Endothelial cell (in vitro differentiated cells): Measurements from ENCODE around the gene SLC13A2. TPM values are rescaled to one million over a fixed set of nuclear protein-coding genes. Genes with fewer than 3 reads are reported as not detected.

ENCODE experiments used
- DNase-seq: peaks from one replicate; pipeline ENCODE4 v3.0.0; 2021; ENCODE audit warnings: low spot score
- H3K27ac Mint-ChIP-seq: one replicate; pipeline ENCODE4 v1.8.0; 2021; ENCODE audit warnings: mixed read lengths, inconsistent platforms; ENCODE audit not compliant: unreplicated experiment
- H3K27me3 Mint-ChIP-seq: one replicate; pipeline ENCODE4 v1.8.0; 2021; ENCODE audit warnings: mild to moderate bottlenecking, moderate library complexity, mixed read lengths, inconsistent platforms; ENCODE audit not compliant: unreplicated experiment
- H3K36me3 Mint-ChIP-seq: one replicate; pipeline ENCODE4 v1.8.0; 2021; ENCODE audit warnings: mild to moderate bottlenecking, low read depth, mixed read lengths, inconsistent platforms; ENCODE audit not compliant: unreplicated experiment
- H3K4me1 Mint-ChIP-seq: one replicate; pipeline ENCODE4 v1.8.0; 2021; ENCODE audit warnings: mild to moderate bottlenecking, mixed read lengths, inconsistent platforms; ENCODE audit not compliant: unreplicated experiment
- H3K4me3 Mint-ChIP-seq: one replicate; pipeline ENCODE4 v1.8.0; 2021; ENCODE audit warnings: mild to moderate bottlenecking, mixed read lengths, inconsistent platforms; ENCODE audit not compliant: unreplicated experiment
- H3K9me3 Mint-ChIP-seq: one replicate; pipeline ENCODE4 v1.8.0; 2021; ENCODE audit warnings: mixed read lengths, inconsistent platforms; ENCODE audit not compliant: unreplicated experiment
- total RNA-seq: library from RNA; stranded (reverse); fragmentation: NEBNext Ultra II Directional; extraction: Animal tissue kit (Norgen Biotek cat#: 25700); gene quantifications from one replicate; pipeline ENCODE4 v1.2.1, GENCODE V29; 2021; ENCODE audit not compliant: unreplicated experiment
- TF ChIP-seq, protein P1 (sequence below): fragments of 200-600 bp; sonication (generic); IDR thresholded peaks from one replicate; pipeline ENCODE4 v1.5.0; 2021; ENCODE audit warnings: antibody characterized with exemption; ENCODE audit not compliant: unreplicated experiment

Gene SLC13A2
- total RNA-seq, 1 donor from 2014 or later = not detected

DNA sequence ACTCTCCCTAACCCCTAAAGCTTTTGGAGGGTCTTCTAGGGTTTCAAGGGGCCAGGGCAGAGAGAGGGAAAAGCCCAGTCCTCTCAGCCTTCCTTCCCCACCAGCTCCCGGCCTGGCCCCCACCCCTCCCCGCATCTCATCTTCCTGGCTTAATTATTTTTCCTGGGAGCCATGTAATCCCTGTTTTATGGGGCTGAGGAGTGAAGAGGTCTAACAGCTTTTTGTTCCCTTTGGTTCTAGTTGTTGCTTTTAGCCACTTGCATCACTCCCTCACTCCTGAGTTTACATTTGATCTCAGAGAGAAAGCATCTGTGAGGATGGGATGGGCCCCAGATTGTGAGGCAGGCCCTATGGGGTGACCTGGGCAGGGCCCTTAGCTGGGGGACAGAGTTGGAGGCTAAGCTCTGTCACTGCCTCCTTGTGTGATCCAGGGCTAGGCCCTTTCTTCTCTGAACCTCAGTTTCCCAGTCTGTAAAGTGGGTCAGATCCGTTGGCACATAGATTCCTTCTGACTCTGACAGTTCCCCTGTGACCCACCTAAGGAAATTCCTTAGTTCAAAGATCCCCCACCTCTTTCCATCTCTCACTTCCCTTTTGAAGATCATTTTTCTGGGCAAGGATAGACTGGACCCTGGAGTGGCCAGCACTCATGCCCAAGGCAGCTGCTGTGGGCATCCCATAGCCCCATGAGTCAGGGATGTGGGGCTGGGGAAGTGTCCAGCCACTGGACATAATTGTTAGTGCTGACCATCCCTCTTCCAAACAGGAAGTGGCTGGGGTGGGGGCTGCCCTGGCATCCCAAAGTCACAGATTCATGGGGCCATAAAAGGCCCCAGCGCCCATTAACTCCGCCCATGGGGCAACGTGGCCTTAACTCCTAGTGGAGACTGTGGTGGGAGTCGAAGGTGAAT lies 58.9 kb downstream of the SLC13A2 start:
- no peaks in the 10 kb centered on the region for H3K36me3 Mint-ChIP-seq
- DNase-seq = no peak
- no peaks in the 10 kb centered on the region for H3K9me3 Mint-ChIP-seq
- H3K4me3 Mint-ChIP-seq = no peak overlapping the region
- TF ChIP-seq, protein P1, sequence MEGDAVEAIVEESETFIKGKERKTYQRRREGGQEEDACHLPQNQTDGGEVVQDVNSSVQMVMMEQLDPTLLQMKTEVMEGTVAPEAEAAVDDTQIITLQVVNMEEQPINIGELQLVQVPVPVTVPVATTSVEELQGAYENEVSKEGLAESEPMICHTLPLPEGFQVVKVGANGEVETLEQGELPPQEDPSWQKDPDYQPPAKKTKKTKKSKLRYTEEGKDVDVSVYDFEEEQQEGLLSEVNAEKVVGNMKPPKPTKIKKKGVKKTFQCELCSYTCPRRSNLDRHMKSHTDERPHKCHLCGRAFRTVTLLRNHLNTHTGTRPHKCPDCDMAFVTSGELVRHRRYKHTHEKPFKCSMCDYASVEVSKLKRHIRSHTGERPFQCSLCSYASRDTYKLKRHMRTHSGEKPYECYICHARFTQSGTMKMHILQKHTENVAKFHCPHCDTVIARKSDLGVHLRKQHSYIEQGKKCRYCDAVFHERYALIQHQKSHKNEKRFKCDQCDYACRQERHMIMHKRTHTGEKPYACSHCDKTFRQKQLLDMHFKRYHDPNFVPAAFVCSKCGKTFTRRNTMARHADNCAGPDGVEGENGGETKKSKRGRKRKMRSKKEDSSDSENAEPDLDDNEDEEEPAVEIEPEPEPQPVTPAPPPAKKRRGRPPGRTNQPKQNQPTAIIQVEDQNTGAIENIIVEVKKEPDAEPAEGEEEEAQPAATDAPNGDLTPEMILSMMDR = no peak
- peaks cover 13% of the 10 kb centered on the region for H3K27me3 Mint-ChIP-seq
- no peak overlapping the region for H3K27ac Mint-ChIP-seq
- no peaks in the 10 kb centered on the region for H3K4me1 Mint-ChIP-seq

DNA sequence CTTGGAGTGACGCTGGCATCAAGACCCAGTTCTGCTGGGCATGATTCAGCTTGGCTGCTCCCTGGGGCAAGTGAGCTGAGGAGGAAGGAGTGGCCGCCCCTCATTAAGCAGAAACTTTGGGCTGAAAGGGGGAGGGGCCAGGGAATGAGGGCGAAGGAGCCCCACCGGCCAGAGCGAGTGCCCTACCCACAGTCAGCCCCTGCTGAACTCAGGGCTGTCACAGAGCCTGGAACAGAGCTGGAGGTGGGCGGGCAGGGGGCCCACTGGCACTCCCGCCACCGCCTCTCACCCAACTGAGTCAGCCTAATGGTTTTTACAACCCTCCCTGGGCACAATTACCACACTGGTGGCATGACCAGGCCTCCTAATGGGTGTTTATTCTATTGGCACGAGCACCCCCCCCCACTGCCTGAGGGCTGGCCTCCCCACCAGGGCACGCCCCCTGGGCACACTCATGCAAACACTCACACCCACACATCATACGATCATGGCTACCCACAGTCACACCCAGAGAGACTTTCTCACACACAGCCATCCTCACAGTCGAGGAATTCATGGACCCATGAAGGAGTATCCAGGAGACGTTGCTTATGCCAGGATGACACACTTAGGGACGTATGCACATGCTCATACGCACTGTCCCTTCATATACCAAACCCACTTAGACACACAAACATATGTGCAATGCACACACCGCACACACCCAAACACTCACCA lies 59.8 kb downstream of the SLC13A2 start:
- no peak for DNase-seq
- H3K9me3 Mint-ChIP-seq = no peaks in the 10 kb centered on the region
- peaks cover 15% of the 10 kb centered on the region for H3K27me3 Mint-ChIP-seq
- no peaks in the 10 kb centered on the region for H3K36me3 Mint-ChIP-seq
- TF ChIP-seq, protein P1 = no peak
- no peak overlapping the region for H3K4me3 Mint-ChIP-seq
- H3K4me1 Mint-ChIP-seq = no peaks in the 10 kb centered on the region
- H3K27ac Mint-ChIP-seq = no peak overlapping the region

DNA sequence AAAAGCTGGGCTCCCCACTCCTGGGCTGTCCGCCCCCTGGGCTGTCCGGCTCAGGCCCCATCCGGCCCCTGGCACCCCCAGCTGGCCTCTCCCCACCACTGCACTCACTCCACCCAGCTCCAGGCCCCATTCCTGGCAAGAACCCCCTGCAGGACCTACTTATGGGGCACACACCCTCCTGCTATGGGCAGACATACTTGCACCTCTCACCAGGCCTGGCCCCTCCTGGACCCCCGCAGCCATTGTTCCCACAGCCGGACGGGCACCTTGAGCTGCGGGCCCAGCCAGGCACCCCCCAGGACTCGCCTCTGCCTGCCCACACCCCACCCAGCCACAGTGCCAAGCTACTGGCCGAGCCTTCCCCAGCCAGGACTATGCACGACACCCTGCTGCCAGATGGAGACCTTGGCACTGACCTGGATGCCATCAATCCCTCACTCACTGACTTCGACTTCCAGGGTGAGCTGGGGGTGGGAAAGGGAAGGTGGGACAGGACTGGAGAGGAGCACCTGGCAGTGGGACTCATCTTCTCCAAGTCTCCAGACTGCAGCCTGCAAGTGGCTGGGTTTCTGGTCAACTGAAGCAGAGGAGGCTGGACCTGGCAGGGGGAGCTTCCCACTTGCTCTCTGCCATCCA lies 61.4 kb downstream of the SLC13A2 start:
- H3K27me3 Mint-ChIP-seq = peaks cover 12% of the 10 kb centered on the region
- H3K4me3 Mint-ChIP-seq = no peak overlapping the region
- TF ChIP-seq, protein P1 = no peak
- H3K9me3 Mint-ChIP-seq = no peaks in the 10 kb centered on the region
- H3K27ac Mint-ChIP-seq = no peak overlapping the region
- no peak for DNase-seq
- H3K4me1 Mint-ChIP-seq = no peaks in the 10 kb centered on the region
- no peaks in the 10 kb centered on the region for H3K36me3 Mint-ChIP-seq

DNA sequence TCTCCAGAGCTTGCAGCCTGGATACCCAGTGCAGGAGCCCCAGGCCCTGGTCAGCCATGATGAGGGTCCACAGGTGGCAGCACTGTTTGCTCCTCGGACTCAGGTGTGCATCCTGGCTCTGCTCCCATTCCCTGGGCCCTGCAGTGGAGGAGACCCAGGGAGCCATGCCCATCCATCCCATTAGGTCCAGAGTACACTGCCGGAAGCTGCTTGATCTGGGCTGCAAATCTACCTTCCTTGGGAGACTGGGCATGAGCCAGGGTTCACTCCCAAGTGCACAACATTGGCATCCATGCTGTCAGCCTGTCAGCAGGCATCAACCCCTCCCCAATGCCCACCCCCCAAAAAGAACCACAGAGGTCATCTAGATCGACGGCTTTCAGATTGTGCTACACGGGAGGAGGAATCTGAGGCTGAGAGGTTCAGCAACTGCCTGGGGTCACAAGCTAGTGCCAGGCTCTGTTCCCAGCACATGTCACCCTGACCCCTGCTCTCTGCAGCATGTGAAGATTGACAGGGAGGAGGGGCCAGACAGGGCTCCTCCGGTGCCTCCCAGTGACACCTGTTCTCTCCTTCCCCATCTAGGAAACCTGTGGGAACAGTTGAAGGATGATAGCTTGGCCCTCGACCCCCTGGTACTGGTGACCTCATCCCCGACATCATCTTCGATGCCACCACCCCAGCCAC lies 63.2 kb downstream of the SLC13A2 start:
- peaks cover 11% of the 10 kb centered on the region for H3K27me3 Mint-ChIP-seq
- no peak for DNase-seq
- H3K4me3 Mint-ChIP-seq = no peak overlapping the region
- H3K36me3 Mint-ChIP-seq = no peaks in the 10 kb centered on the region
- H3K27ac Mint-ChIP-seq = no peak overlapping the region
- no peaks in the 10 kb centered on the region for H3K4me1 Mint-ChIP-seq
- no peaks in the 10 kb centered on the region for H3K9me3 Mint-ChIP-seq
- TF ChIP-seq, protein P1 = no peak
